Left forelimb (tissue), 1 donor: ENCODE results near the gene EXPH5.

Source experiments
- DNase-seq: peaks from one replicate; pipeline ENCODE4 v3.0.0-alpha.2; 2018; ENCODE audit warnings: low spot score

EXPH5 gene

GRCh38 chr11:108559340-108559739 lies 34.2 kb downstream of the EXPH5 start:
- no peak for DNase-seq

- DNase-seq, result no peak
These were observed 35.3 kb downstream of the EXPH5 start for GRCh38 chr11:108558222-108558621.

DNA sequence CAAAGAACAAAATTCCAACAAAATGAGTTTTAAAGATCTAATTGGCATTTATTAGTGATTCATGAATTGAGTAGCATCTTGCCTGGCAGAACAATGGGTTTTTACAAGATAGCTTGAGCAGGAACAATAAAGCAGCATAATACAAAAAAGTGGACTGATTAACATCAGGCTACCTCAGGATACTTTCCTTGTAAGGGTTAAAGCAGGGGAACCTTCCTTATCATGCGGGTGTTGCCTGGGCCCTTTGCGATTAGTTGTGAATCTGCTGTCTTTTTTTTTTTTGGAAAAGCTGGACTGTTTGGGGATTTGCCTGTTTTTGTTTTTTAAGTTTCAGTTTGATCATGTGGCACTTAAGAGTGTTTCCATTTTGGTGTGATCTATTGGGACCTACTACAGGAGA lies 37.5 kb downstream of the EXPH5 start:
- no peak for DNase-seq

GRCh38 chr11:108551651-108552462 lies 41.7 kb downstream of the EXPH5 start:
- no peak for DNase-seq

DNA sequence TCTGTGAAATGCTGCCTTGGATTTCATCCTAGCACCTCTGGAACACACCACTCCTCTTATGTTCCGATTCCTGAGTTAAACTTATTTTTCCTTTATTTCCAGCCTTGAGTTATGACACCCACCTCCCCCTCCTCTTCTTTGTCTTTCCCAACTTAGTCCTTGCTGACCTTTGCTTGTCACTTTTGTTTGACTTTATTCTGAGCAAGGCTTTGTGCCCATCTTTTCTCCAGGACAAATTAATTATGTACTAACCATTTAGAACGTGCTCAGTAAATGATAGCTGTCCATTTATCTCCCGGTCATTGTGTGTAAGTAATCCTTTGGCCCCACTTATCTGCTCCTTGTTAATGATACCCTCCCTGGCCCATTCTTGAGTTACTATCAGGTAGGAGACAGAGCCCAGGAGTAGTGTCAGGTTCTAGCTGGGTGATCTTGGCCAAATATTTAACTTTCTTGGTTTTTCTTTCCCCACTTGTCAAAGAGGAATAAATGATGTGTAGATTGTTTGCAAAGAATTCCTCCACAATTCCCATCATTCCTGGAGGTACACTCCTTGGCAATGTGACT lies 44.2 kb downstream of the EXPH5 start:
- DNase-seq, result no peak

- no peak for DNase-seq
These were observed 47.6 kb downstream of the EXPH5 start for GRCh38 chr11:108545909-108546501.

DNA sequence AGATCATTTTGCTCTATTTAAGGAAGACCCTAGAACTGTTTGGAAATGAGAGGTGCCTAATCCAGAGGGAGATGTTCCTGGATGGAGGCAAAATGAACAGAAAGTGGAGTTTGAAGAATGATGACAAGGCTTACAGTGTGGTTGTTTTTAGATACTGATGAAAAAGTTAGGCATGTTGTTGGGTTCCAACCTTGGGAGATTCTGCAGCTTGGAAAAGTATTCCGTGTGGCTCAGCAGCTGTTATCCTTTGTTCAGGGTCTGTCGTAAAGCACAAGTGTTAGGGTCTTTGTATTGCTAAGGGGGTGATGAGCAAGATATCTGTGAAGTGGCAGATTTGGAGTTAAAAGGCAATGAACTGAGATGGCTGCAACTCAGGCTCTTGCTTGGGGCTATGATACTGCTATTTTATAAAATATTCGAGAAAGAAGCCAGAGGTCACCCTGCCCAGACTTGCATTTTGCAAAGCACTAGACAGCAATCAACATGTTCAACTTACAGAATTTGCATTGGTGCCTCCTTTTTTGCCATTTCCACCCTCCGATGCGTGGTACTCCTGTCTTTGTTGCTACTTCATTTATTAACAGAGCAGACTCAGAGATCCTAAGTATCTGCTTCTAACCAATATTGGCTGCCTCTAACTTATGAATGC lies 50.1 kb downstream of the EXPH5 start:
- no peak for DNase-seq

GRCh38 chr11:108541531-108541930 lies 52.0 kb downstream of the EXPH5 start:
- no peak for DNase-seq

DNA sequence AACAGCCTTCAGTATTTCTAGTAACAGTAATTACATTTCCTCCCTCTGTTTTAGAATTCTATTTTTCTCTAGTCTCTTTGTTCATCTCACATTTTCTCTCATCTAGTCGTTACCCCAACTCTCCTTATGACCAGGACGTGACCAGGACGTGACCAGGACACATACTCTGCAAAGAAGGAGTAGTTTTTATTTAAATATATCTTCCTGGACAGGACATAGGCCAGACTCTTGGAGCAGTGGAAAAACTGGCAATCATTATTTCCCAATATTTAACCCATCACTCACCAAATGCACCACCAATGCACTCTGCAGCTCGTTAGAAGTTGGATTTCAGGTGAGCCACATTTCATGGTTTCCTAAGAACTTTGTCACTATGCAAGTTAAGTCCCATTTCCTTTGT lies 55.1 kb downstream of the EXPH5 start:
- no peak for DNase-seq

DNA sequence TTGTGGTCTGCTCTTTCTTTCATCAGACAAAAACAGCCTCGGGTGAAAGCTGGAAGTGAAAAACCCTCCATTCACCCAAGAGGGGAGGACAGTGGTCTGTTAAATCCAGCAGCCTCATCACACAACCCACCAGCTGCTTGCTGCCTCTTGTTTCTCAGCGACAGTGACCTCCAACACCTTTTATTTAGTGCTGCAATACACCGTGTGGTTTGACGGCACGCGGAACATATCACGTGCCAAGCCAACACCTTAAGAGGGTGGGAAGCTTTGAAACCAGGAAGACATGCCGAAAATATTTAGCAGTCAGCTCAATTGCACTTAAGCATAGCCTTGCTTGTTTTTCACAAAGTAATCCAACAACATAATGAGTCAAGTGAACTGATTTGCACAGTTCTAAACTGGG lies 55.5 kb downstream of the EXPH5 start:
- DNase-seq, result no peak

GRCh38 chr11:108536783-108537182 lies 56.8 kb downstream of the EXPH5 start:
- no peak for DNase-seq

DNA sequence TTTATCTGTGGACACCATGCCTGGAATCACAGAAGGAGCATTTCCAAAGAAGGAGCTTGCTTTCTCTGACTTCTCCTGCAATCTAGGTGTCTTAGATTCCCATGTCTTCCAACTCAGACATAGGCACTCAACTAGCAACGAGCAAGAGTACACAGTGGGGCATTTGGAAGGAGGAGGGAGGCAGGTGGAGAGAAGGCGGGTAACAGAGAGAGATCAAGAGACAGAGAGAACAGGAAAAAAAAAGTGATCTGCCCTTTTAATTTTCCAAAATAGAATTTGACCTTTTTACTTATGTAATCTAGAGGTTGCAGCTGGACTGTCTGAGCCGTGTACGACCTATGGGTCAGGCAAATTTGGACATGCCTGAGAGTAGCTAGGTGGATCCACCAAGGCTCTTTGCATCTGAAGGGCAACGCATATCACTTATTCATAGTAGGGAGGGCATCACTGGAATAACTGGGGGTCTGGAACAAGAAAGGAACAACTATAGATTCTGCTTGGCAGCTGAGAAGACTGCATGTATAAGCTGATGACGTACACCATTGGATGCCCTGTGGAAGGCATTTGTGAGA lies 58.1 kb downstream of the EXPH5 start:
- no peak for DNase-seq

DNA sequence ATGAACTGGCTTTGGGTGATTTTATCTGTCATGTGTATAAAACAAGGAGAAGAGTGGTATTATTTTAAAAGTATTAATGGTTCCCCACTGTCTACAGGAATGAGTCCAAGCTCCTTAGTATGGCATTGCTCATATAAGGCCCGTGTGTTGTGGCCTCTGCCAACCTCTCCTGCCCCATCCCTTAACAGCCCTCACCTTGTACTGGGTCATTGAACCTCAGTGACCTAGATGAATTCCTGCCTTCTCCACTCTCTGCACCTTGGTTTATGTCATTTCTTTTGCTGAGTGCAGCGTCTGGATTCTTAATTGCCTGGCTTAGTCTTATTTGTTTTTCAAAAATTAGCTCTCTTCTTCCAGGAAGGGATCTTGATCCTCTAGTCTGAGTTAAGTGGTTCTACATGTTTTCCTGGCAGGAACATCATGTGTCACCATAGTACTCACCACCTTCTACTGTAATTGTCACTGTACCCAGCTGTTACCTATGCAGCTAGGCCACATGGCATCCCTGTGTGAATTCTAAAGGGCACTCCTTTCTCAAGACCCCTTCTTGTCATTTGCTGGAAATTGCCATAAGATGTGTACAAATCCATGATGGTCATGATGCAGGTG lies 59.2 kb downstream of the EXPH5 start:
- no peak for DNase-seq

- DNase-seq, result no peak
These were observed 63.1 kb downstream of the EXPH5 start for GRCh38 chr11:108530426-108530825.

DNA sequence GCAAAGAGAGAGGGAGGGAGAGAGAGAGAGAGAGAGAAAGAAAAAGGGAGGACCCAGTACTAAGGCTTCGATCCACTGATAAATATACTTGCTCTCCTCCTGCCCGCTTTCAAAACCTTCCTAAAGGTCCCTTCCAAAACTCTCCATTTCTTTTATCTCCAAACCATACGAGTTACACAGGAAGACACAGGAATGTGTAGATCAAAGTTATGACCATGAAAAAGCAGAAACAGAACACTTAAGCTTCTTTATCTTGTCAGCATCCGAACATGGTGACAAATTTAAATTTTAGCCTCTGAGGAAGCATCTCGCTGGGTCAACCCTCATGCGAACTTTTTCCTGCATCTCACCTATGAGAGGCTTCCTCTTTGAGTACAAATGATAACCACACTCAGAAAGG lies 66.2 kb downstream of the EXPH5 start:
- no peak for DNase-seq

DNA sequence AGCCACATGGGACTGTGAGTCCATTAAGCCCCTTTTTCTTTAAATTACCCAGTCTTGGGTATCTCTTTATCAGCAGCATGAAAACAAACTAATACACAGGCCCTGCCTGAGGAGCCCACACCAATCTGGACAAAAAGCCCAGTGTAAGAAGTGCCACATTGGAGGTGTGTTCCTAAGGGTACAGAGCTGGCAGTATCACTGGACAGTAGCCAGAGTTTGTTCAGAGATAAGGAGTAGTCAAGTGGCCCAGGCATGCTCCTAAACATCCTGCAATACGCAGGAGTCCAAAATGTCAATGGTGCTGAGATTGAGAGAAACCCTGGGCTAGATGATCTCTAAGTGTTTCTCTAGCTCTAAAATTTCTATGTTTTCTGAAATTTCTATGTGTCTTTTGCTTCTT lies 68.4 kb downstream of the EXPH5 start:
- DNase-seq, result no peak

DNA sequence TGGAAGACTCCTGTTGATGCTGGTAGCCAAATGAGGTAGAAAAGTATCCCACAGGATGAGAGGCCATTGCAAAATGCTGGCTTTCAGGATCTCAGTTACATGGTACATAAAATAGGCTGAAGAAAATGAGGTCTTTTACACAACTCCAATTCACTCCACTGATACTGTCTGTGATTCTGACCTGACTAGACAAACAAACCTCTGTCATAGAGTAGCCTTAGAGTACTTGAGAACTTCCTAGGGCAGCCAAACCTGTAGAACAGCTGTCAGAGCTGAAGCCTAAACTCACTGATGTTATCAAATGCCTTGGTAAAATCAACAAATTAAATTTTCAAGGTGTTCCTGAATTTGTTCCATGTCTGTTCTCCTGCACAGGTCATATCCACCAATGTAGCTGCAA lies 69.1 kb downstream of the EXPH5 start:
- DNase-seq, result no peak

GRCh38 chr11:108522318-108522717 lies 71.2 kb downstream of the EXPH5 start:
- DNase-seq, result no peak

GRCh38 chr11:108518581-108518980 lies 75.0 kb downstream of the EXPH5 start:
- DNase-seq, result no peak

DNA sequence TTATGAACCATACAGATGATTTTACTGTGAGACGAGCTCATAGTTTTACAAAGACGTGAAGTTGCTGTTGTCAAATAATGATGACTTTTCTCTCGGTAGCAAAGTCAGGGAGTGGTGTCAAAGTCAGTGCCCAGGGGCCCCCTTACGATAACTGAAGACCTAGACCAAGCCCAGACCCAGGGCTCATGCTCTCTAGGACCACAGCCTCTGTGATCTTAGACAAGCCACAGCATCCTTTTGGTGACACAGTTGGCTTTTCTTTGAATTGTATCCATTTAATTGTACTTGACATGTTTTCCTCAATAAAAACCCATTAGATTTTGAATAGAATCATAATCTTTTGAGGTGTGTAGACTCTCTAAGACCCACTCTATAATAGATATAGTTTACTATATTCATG lies 77.4 kb downstream of the EXPH5 start:
- no peak for DNase-seq

DNA sequence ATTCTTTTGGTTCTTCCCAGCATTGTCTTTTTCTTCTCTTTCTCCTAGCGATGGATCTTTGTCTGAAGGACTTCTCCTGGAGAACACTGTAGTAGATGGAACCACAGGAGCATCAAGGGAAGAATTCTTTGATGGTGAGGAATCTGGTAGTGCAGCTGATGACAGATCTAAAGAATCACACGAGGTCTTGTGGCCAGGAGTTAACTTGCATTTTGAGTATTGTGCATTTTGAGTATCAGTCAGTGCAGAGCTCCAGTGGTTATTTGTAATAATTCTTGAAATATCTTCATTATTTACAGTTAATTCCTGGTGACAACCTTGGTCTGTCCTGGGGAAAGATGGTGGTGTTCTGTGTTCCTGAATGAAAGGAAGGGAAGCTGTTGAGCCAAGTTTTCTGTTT lies 80.9 kb downstream of the EXPH5 start:
- no peak for DNase-seq

GRCh38 chr11:108511851-108512474 lies 81.6 kb downstream of the EXPH5 start:
- DNase-seq, result no peak
